CD8-positive, alpha-beta memory T cell (primary cell): ENCODE results near the gene UVRAG. TPM values are rescaled to one million over a fixed set of nuclear protein-coding genes. Genes with fewer than 3 reads are reported as not detected.
"Not testable (repeated sequence)": the region's sequence is repeated elsewhere in the genome, so short reads cannot be mapped to it uniquely, and the experiment has no call there.

Experiments
- CTCF ChIA-PET: fragments of 350-600 bp; sonication (Branson Sonifier 250); formaldehyde crosslinking; loops from one replicate; lab custom pipeline; 2021; ENCODE audit warnings: antibody characterized with exemption; lab: Charles Lee
- POLR2A ChIA-PET: fragments of 350-600 bp; sonication (Branson Sonifier 250); formaldehyde crosslinking; loops from one replicate; lab custom pipeline; 2021; ENCODE audit warnings: antibody characterized with exemption; lab: Charles Lee
- DNase-seq, 5 donors: peaks; one replicate each; pipeline versions ENCODE4 v3.0.0 to v3.0.0-alpha.2; 2020 to 2022; ENCODE audit warnings: mixed read lengths in 1 of 5
- H3K27ac ChIP-seq: one replicate; pipeline ENCODE4 v1.7.0; 2013; ENCODE audit warnings: low read depth, mild to moderate bottlenecking, low read length, moderate library complexity
- H3K27me3 ChIP-seq: 2 replicates; pipeline ENCODE4 v1.7.0; 2013; ENCODE audit warnings: low read length, mild to moderate bottlenecking; ENCODE audit not compliant: insufficient read depth, poor library complexity, severe bottlenecking
- H3K36me3 ChIP-seq: 2 replicates; pipeline ENCODE4 v1.7.0; 2013; ENCODE audit warnings: mild to moderate bottlenecking, low read length, moderate library complexity; ENCODE audit not compliant: insufficient read depth
- H3K4me1 ChIP-seq: 2 replicates; pipeline ENCODE4 v1.7.0; 2013; ENCODE audit warnings: mild to moderate bottlenecking, low read length, moderate library complexity; ENCODE audit not compliant: insufficient read depth
- H3K4me3 ChIP-seq: 2 replicates; pipeline ENCODE4 v1.7.0; 2013; ENCODE audit warnings: mild to moderate bottlenecking, low read length
- H3K9me3 ChIP-seq: 2 replicates; pipeline ENCODE4 v1.7.0; 2013; ENCODE audit warnings: mild to moderate bottlenecking, low read length
- H3K27ac Mint-ChIP-seq, 8 donors: one replicate each; pipeline ENCODE4 v1.8.0; 2020 to 2021; ENCODE audit warnings: mixed read lengths in 8 of 8, mild to moderate bottlenecking in 6 of 8, inconsistent platforms in 3 of 8, moderate library complexity in 3 of 8
- H3K27me3 Mint-ChIP-seq, 2 donors: one replicate each; pipeline ENCODE4 v1.8.0; 2020 to 2021; ENCODE audit warnings: mixed read lengths in 2 of 2, mild to moderate bottlenecking in 1 of 2, moderate library complexity in 1 of 2
- H3K36me3 Mint-ChIP-seq, 3 donors: one replicate each; pipeline ENCODE4 v1.8.0; 2020 to 2021; ENCODE audit warnings: mixed read lengths in 3 of 3, inconsistent platforms in 1 of 3, mild to moderate bottlenecking in 1 of 3
- H3K4me1 Mint-ChIP-seq, 3 donors: one replicate each; pipeline ENCODE4 v1.8.0; 2020 to 2021; ENCODE audit warnings: mixed read lengths in 3 of 3, inconsistent platforms in 1 of 3, mild to moderate bottlenecking in 1 of 3
- H3K4me3 Mint-ChIP-seq, 7 donors: one replicate each; pipeline ENCODE4 v1.8.0; 2020 to 2021; ENCODE audit warnings: mixed read lengths in 7 of 7, mild to moderate bottlenecking in 6 of 7, moderate library complexity in 4 of 7, inconsistent platforms in 2 of 7
- H3K9me3 Mint-ChIP-seq, 5 donors: one replicate each; pipeline ENCODE4 v1.8.0; 2020 to 2022; ENCODE audit warnings: mixed read lengths in 5 of 5, mild to moderate bottlenecking in 3 of 5, moderate library complexity in 2 of 5, inconsistent platforms in 1 of 5
- polyA plus RNA-seq: library from polyadenylated mRNA; unstranded; fragments of 300-500 nt; fragmentation: Illumina TruSeq; gene quantifications from one replicate; pipeline ENCODE4 v1.2.3, GENCODE V29; 2021
- total RNA-seq, 2 experiments: library from RNA; stranded (reverse); gene quantifications; one replicate each; pipeline ENCODE4 v1.2.3, GENCODE V29; 2021

The UVRAG gene
- total and polyA plus RNA-seq, 3 experiments from 2014 or later = 17.1 to 20.9 (median 18.0) TPM

DNA sequence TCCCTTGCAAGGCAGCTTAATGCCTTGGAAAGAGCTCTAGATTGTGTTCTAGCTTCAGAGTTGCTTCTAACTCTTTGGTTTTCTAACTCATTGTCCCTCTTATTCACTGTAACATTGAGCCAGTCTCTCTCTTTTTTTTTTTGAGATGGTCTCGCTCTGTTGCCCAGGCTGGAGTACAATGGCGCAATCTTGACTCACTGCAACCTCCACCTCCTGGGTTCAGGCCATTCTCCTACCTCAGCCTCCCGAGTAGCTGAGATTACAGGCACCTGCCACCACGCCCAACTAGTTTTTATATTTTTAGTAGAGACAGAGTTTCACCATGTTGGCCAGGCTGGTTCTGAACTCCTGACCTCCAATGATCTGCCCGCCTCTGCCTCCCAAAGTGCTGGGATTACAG lies 266.1 kb downstream of the UVRAG start:
- POLR2A ChIA-PET, H3K4me3 ChIP-seq, DNase-seq, H3K36me3 Mint-ChIP-seq, CTCF ChIA-PET, H3K36me3 ChIP-seq, H3K27ac Mint-ChIP-seq, H3K4me1 ChIP-seq, H3K27me3 ChIP-seq, H3K27me3 Mint-ChIP-seq, H3K4me3 Mint-ChIP-seq, H3K9me3 ChIP-seq, H3K9me3 Mint-ChIP-seq, H3K27ac ChIP-seq: not testable (repeated sequence)
- peaks cover 5 to 11% (median 6%) of the 10 kb centered on the region in 3 donors for H3K4me1 Mint-ChIP-seq

DNA sequence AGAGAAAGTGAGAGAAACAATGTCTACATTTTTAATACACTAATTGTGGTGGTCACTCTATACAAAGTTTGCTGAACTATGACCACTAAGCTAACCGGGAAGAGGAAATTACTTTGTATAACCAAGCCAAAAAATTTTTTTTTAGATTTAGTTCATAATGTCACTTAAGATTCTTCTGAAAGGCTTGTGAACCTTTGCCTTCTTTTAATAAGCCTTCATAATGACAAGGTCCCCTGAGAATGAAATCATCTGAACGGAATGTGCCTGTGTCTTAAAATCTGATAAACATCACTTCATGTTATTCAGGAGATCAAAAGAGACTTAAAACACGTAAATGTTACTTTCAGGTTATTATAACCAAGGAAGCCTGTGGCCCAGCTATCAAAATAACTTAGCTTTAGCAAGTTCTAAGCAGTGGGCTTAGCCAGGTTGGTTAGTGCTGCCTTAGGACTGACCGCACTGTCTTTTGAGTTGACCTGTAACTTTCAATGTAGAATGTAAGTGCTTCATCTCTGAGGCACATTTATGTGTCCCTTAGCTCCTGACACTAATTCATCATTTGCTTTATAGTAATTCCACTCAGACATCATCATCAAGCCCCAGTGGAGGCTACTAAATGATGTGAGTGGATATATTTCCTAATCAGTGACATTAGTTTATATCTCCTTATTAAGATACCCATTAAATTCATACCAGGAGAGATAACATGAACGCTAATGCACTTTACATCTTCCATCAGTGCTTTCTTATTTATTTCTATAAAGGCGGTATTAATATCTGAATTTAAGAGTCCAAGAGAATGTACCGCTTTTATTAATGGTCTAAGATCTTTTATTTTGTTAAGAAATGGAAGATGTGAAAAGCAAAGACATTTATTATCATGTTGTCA lies 268.8 kb downstream of the UVRAG start:
- Mint-ChIP-seq H3K27ac (no peak overlapping the region), H3K4me1 (no peaks in the 10 kb centered on the region), H3K9me3 (no peaks in the 10 kb centered on the region), H3K4me3 (no peak overlapping the region), H3K27me3 (no peaks in the 10 kb centered on the region), H3K36me3 (peaks cover 4 to 12% (median 5%) of the 10 kb centered on the region in 3 donors)
- POLR2A ChIA-PET = no interaction called here
- H3K27me3 ChIP-seq = no peaks in the 10 kb centered on the region
- H3K4me1 ChIP-seq = no peaks in the 10 kb centered on the region
- DNase-seq = no peak
- no peak overlapping the region for H3K27ac ChIP-seq
- CTCF ChIA-PET = no interaction called here
- H3K4me3 ChIP-seq = no peak overlapping the region
- H3K9me3 ChIP-seq = no peaks in the 10 kb centered on the region
- no peaks in the 10 kb centered on the region for H3K36me3 ChIP-seq

DNA sequence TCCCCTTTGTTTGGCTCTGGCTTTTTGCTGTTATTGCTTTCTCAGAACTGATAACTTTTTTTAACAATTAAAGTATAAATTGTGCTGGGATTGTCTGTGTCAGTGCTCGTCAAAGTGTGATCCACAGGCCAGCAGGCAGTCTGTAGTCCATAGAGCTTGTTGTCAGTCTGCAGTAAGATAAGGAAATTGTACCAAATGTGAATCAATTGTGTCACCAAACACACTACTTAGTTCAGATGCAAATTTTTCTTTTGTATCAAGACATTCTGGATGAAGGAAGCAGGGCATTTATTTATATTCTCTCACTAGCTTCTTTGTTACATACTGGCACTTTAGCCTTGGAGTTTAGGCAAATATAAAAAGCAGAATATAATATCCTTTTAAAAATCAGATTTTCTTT lies 270.3 kb downstream of the UVRAG start:
- Mint-ChIP-seq H3K4me1 (no peaks in the 10 kb centered on the region), H3K4me3 (no peak overlapping the region), H3K36me3 (peaks cover 10 to 19% (median 16%) of the 10 kb centered on the region in 3 donors), H3K27me3 (no peaks in the 10 kb centered on the region), H3K27ac (no peak overlapping the region), H3K9me3 (peaks cover 0 to under 1% (median under 1%) of the 10 kb centered on the region in 5 donors)
- Histone ChIP-seq H3K4me1 (no peaks in the 10 kb centered on the region), H3K36me3 (no peaks in the 10 kb centered on the region), H3K9me3 (no peaks in the 10 kb centered on the region), H3K4me3 (no peak overlapping the region), H3K27ac (no peak overlapping the region), H3K27me3 (no peaks in the 10 kb centered on the region)
- ChIA-PET POLR2A (no interaction called here), CTCF (interaction anchor here (1.2 kb wide), 1 partner anchor 66 kb away, joined by 4 read pairs; no protein-coding TSS in a partner anchor)
- DNase-seq = no peak

DNA sequence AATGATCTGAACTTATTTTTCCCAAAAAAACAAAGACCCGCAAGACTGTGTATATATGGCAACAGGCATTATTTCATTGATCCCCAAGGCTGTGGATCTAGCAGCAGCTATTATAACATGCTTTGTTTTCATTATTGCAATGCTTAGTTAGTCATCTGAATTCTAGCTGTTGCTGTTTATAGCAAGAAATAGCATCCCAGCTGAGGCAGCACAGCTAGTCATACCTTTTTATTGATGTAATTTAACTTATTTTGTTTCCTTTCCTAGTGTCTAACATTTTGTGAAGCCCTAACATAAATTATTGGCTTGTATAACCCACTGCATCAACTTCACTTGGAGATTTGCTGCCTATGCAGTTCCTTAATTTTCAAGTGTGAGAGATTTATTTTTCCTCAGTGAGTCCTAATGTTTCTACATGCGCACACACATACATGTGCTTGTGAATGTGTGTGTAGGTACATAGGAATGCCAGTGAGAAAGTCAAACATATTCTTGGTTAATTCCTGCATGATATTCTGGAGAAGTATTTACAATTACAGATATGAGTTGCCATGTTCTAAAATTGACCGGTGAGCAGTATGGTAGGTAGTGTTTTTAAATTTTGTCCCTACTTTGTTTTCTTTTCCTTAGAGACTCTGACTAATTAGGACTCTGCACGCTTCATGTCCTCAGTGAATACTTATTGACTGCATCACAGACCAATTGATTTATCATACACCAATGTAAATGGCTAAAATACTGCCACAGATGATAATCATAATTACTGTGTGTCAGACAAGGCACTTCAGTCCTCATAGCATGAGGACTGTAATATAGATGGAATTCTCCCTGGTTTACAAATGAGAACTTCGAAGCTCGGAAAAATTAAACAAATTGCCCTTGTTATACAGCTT lies 272.0 kb downstream of the UVRAG start:
- Histone ChIP-seq H3K27me3 (no peaks in the 10 kb centered on the region), H3K4me1 (no peaks in the 10 kb centered on the region), H3K9me3 (no peaks in the 10 kb centered on the region), H3K36me3 (no peaks in the 10 kb centered on the region), H3K4me3 (no peak overlapping the region), H3K27ac (no peak overlapping the region)
- Mint-ChIP-seq H3K4me3 (no peak overlapping the region), H3K27me3 (no peaks in the 10 kb centered on the region), H3K36me3 (peaks cover 16 to 30% (median 28%) of the 10 kb centered on the region in 3 donors), H3K4me1 (no peaks in the 10 kb centered on the region), H3K27ac (no peak overlapping the region), H3K9me3 (peaks cover 4 to 15% (median 8%) of the 10 kb centered on the region in 5 donors)
- POLR2A ChIA-PET = no interaction called here
- DNase-seq = no peak
- CTCF ChIA-PET = no interaction called here

DNA sequence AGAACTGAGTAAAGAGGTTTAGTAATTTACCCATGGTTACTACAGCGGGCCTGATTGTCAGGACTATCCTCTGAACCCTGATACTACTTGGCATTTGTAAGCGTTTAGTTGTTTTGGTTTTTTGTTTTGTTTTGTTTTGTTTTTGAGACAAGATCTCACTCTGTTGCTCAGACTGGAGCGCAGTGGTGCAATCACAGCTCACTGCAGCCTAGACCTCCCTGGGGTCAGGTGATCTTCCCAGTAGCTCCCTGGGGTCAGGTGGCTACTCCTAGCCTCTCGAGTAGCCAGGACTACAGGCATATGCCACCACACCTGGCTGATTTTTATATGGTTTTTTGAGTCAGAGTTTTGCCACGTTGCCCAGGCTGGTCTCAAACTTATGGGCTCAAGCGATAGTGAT lies 272.7 kb downstream of the UVRAG start:
- H3K27me3 Mint-ChIP-seq = no peaks in the 10 kb centered on the region
- H3K27ac Mint-ChIP-seq = no peak overlapping the region
- Histone ChIP-seq H3K9me3 (no peaks in the 10 kb centered on the region), H3K27ac (no peak overlapping the region), H3K36me3 (no peaks in the 10 kb centered on the region), H3K4me1 (no peaks in the 10 kb centered on the region), H3K4me3 (no peak overlapping the region), H3K27me3 (no peaks in the 10 kb centered on the region)
- H3K4me1 Mint-ChIP-seq = no peaks in the 10 kb centered on the region
- H3K9me3 Mint-ChIP-seq = peaks cover 4 to 15% (median 8%) of the 10 kb centered on the region in 5 donors
- no peak overlapping the region for H3K4me3 Mint-ChIP-seq
- DNase-seq = no peak
- ChIA-PET POLR2A (no interaction called here), CTCF (no interaction called here)
- H3K36me3 Mint-ChIP-seq = peaks cover 16 to 33% (median 28%) of the 10 kb centered on the region in 3 donors

DNA sequence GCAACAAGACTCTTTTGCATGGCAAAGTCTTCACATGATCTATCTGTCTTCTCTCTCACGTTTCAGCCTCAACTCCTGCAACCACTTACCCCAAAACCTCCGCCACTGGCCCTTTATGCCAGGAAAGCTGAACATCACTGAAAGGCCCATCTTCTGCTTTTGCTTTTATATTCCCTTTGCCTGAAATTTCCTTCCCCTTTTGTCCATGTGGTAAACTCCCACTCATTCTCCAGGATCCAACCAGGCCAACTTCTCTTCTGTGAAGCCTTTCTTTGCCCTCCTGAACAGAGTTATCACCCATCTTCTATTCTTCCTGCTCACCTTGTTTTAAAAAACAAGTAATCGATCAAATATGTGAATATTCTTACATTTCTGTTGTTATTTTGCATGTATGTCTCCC lies 273.5 kb downstream of the UVRAG start:
- ChIA-PET POLR2A (no interaction called here), CTCF (no interaction called here)
- Mint-ChIP-seq H3K4me1 (peaks cover 0 to 2% (median 0%) of the 10 kb centered on the region in 3 donors), H3K36me3 (peaks cover 16 to 33% (median 28%) of the 10 kb centered on the region in 3 donors), H3K9me3 (peaks cover 4 to 15% (median 8%) of the 10 kb centered on the region in 5 donors), H3K27me3 (no peaks in the 10 kb centered on the region), H3K4me3 (no peak overlapping the region), H3K27ac (peak overlapping the region in 1 of 8 donors; percentile 34)
- H3K4me3 ChIP-seq = no peak overlapping the region
- no peaks in the 10 kb centered on the region for H3K36me3 ChIP-seq
- H3K27me3 ChIP-seq = no peaks in the 10 kb centered on the region
- no peak for DNase-seq
- no peak overlapping the region for H3K27ac ChIP-seq
- H3K9me3 ChIP-seq = no peaks in the 10 kb centered on the region
- H3K4me1 ChIP-seq = no peaks in the 10 kb centered on the region

DNA sequence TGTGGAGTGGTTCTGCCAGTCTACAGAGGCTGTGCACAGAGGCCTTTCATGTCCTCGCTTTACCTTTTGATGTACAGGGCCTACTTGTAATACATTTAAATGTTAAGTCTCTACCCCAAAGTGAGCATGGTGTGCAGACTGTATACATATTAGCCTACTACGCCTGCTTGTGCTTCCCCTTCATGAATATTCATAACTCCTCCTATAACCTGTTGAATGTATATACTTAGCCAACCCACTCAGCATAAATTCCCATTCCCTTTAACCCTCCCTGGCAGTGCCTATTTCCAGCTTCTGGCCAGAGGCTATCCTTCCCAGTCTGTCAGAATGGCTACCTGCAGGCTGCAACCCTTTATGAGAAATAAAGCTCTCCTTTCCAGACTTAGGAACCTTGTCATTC lies 275.2 kb downstream of the UVRAG start:
- H3K27me3 ChIP-seq = no peaks in the 10 kb centered on the region
- H3K9me3 Mint-ChIP-seq = peaks cover 4 to 15% (median 8%) of the 10 kb centered on the region in 5 donors
- CTCF ChIA-PET = no interaction called here
- no peak overlapping the region for H3K4me3 ChIP-seq
- H3K4me3 Mint-ChIP-seq = no peak overlapping the region
- peaks cover 0 to 2% (median 0%) of the 10 kb centered on the region in 3 donors for H3K4me1 Mint-ChIP-seq
- POLR2A ChIA-PET = no interaction called here
- no peak for DNase-seq
- H3K36me3 ChIP-seq = no peaks in the 10 kb centered on the region
- H3K27me3 Mint-ChIP-seq = no peaks in the 10 kb centered on the region
- H3K9me3 ChIP-seq = no peaks in the 10 kb centered on the region
- H3K27ac Mint-ChIP-seq = no peak overlapping the region
- H3K27ac ChIP-seq = no peak overlapping the region
- no peaks in the 10 kb centered on the region for H3K4me1 ChIP-seq
- peaks cover 16 to 33% (median 29%) of the 10 kb centered on the region in 3 donors for H3K36me3 Mint-ChIP-seq

DNA sequence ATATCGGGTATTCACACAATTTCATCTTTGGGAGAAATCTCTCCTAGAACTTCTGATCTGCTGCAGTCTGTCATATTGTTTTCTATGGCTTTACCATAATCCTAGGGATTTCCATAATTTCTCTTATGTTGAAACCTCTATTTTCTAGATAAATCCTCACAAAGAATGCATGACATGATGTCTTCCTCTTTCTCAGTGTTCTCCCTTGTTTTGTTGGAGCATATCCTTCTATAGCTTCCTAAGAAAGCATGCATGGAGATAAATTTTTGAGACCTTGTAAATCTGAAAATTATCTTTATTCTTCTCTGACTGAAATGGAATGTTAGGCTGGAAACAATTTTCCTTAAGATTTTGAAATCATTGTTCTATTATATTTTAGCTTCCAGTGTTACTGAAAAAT lies 275.8 kb downstream of the UVRAG start:
- no peak for DNase-seq
- Mint-ChIP-seq H3K4me1 (peaks cover 0 to 2% (median 0%) of the 10 kb centered on the region in 3 donors), H3K4me3 (no peak overlapping the region), H3K36me3 (peaks cover 16 to 33% (median 29%) of the 10 kb centered on the region in 3 donors), H3K9me3 (peaks cover 4 to 15% (median 8%) of the 10 kb centered on the region in 5 donors), H3K27ac (no peak overlapping the region), H3K27me3 (no peaks in the 10 kb centered on the region)
- Histone ChIP-seq H3K36me3 (no peaks in the 10 kb centered on the region), H3K4me1 (no peaks in the 10 kb centered on the region), H3K4me3 (no peak overlapping the region), H3K9me3 (no peaks in the 10 kb centered on the region), H3K27me3 (no peaks in the 10 kb centered on the region), H3K27ac (no peak overlapping the region)
- ChIA-PET CTCF (no interaction called here), POLR2A (no interaction called here)
